A549 (cell line): Measurements from ENCODE around the gene SARDH. TPM values are rescaled to one million over a fixed set of nuclear protein-coding genes. Genes with fewer than 3 reads are reported as not detected.

Experiments used
- ATAC-seq, 2 experiments: fragments of 200-7000 bp in 1 of 2; fragments of >200 bp in 1 of 2; cut with Nextera tagmentation in 1 of 2; cut with Tn5 transposase in 1 of 2; 3 replicates each; pipeline versions ENCODE4 v1.8.0 to v1.9.1; 2018 to 2020; ENCODE audit warnings: mild to moderate bottlenecking in 1 of 2, moderate library complexity in 1 of 2
- CTCF ChIA-PET: fragments of 300-600 bp; sonication (Branson Sonifier 250); formaldehyde crosslinking; extraction: SDS; loops from one replicate; lab custom pipeline; 2021; ENCODE audit warnings: antibody characterized with exemption, inconsistent platforms; lab: Yijun Ruan, JAX
- POLR2A ChIA-PET: fragments of 350-600 bp; formaldehyde crosslinking; extraction: SDS; loops from one replicate; lab custom pipeline; 2021; ENCODE audit warnings: antibody characterized with exemption, inconsistent platforms; lab: Yijun Ruan, JAX
- DNase-seq, 2 experiments: peaks; one replicate each; pipeline versions ENCODE4 v3.0.0 to v3.0.0-alpha.2; 2011 to 2016; ENCODE audit warnings: low read depth in 1 of 2, low spot score in 1 of 2
- FAIRE-seq: peaks from 2 replicates; lab custom pipeline; 2011; peaks lifted over from hg19 to GRCh38; lab: Jason Lieb, UNC
- H3K27ac ChIP-seq, 2 experiments: fragments of >200 bp; sonication (Bioruptor Twin); formaldehyde crosslinking; 3 replicates each; pipeline ENCODE4 v1.5.1; 2016 to 2017
- H3K4me1 ChIP-seq: fragments of >200 bp; sonication (Bioruptor Twin); formaldehyde crosslinking; 3 replicates; pipeline ENCODE4 v1.6.1; 2016
- H3K4me2 ChIP-seq: fragments of >200 bp; sonication (Bioruptor Twin); formaldehyde crosslinking; 3 replicates; pipeline ENCODE4 v1.6.1; 2016
- H3K4me3 ChIP-seq: fragments of >200 bp; sonication (Bioruptor Twin); formaldehyde crosslinking; 3 replicates; pipeline ENCODE4 v1.5.1; 2016
- H3K9me3 ChIP-seq: fragments of >200 bp; sonication (Bioruptor Twin); formaldehyde crosslinking; 3 replicates; pipeline ENCODE4 v1.6.1; 2016
- CBX2 ChIP-seq: fragments of 200-600 bp; sonication (generic); IDR thresholded peaks from 2 replicates; pipeline ENCODE4 v1.6.1; 2016; ENCODE audit warnings: low read depth, mild to moderate bottlenecking, borderline replicate concordance
- CBX8 ChIP-seq: fragments of 200-600 bp; sonication (generic); IDR thresholded peaks from 2 replicates; pipeline ENCODE4 v1.6.1; 2016
- CEBPB ChIP-seq, 2 experiments: fragments of >200 bp in 1 of 2; sonication (Bioruptor Twin) in 1 of 2; formaldehyde crosslinking in 1 of 2; IDR thresholded peaks; 2 replicates each; pipeline ENCODE4 v1.6.1; 2012 to 2016
- CHD2 ChIP-seq: fragments of 150-350 bp; IDR thresholded peaks from 2 replicates; pipeline ENCODE4 v1.6.1; 2014; ENCODE audit warnings: low read length; ENCODE audit not compliant: partially characterized antibody
- ESRRA ChIP-seq: fragments of 150-350 bp; IDR thresholded peaks from 2 replicates; pipeline ENCODE4 v1.6.1; 2014; ENCODE audit warnings: mild to moderate bottlenecking, low read length, borderline replicate concordance
- FOSL2 ChIP-seq, 2 experiments: fragments of 450-650 bp in 1 of 2; fragments of >200 bp in 1 of 2; sonication (Bioruptor Twin) in 1 of 2; formaldehyde crosslinking; IDR thresholded peaks; 2 replicates each; pipeline versions ENCODE4 v1.5.0 to v1.6.1; 2016 to 2020; ENCODE audit warnings: mild to moderate bottlenecking in 1 of 2, moderate library complexity in 1 of 2
- FOXS1 ChIP-seq: fragments of 250-450 bp; sonication (Bioruptor Pico); IDR thresholded peaks from 2 replicates; pipeline ENCODE4 v1.5.0; 2020; ENCODE audit warnings: mild to moderate bottlenecking, moderate library complexity
- GATA3 ChIP-seq: IDR thresholded peaks from 2 replicates; pipeline ENCODE4 v1.6.1; 2012; ENCODE audit warnings: borderline replicate concordance
- HOXB5 ChIP-seq: fragments of 250-450 bp; sonication (Bioruptor Pico); IDR thresholded peaks from 2 replicates; pipeline ENCODE4 v1.5.0; 2020; ENCODE audit warnings: mild to moderate bottlenecking, moderate library complexity
- MAFK ChIP-seq: fragments of 450-650 bp; IDR thresholded peaks from 2 replicates; pipeline ENCODE4 v1.6.1; 2014; ENCODE audit not compliant: partially characterized antibody
- MAZ ChIP-seq: fragments of 150-350 bp; IDR thresholded peaks from 2 replicates; pipeline ENCODE4 v1.6.1; 2014; ENCODE audit warnings: antibody characterized with exemption, low read depth, low read length, borderline replicate concordance
- NPAS2 ChIP-seq: fragments of 250-450 bp; sonication (Bioruptor Pico); IDR thresholded peaks from 2 replicates; pipeline ENCODE4 v1.8.0; 2022; ENCODE audit warnings: mild to moderate bottlenecking, moderate library complexity, borderline replicate concordance
- NR3C1 ChIP-seq: fragments of >200 bp; sonication (Bioruptor Twin); formaldehyde crosslinking; IDR thresholded peaks from 3 replicates; pipeline ENCODE4 v1.6.1; 2017
- POLR2A ChIP-seq: IDR thresholded peaks from 2 replicates; pipeline ENCODE4 v1.6.1; 2012; ENCODE audit warnings: mild to moderate bottlenecking, low read length
- POLR2AphosphoS2 ChIP-seq: conservative IDR thresholded peaks from 2 replicates; pipeline ENCODE4 v1.6.1; 2012; ENCODE audit warnings: low read length, improper control_type of control experiment, inconsistent platforms
- RAD21 ChIP-seq, 2 experiments: fragments of >200 bp in 1 of 2; sonication (Bioruptor Twin) in 1 of 2; formaldehyde crosslinking in 1 of 2; IDR thresholded peaks in 1 of 2; conservative IDR thresholded peaks in 1 of 2; 2 replicates in 1 of 2; 3 replicates in 1 of 2; pipeline ENCODE4 v1.6.1; 2012 to 2018; ENCODE audit warnings: inconsistent platforms in 1 of 2
- SMC3 ChIP-seq: fragments of >200 bp; sonication (Bioruptor Twin); formaldehyde crosslinking; IDR thresholded peaks from 3 replicates; pipeline ENCODE4 v1.6.1; 2018; ENCODE audit warnings: inconsistent platforms
- SREBF2 ChIP-seq: fragments of 450-650 bp; IDR thresholded peaks from 2 replicates; pipeline ENCODE4 v1.6.1; 2014; ENCODE audit warnings: mild to moderate bottlenecking, moderate library complexity
- WGBS: methylation state at CpG from one replicate; pipeline ENCODE4 v1.1.6; 2017; ENCODE audit errors: missing lambda C conversion rate; 5-methylcytosine and 5-hydroxymethylcytosine counted together
- polyA plus RNA-seq, 4 experiments: library from polyadenylated mRNA; depleted of rRNA in 3 of 4; stranded (reverse); fragments of >200 nt; fragmentation: RNase III in 1 of 4; extraction: RNeasy Plus Mini Kit Qiagen cat#74134 plus additional on column Dnase treatment in 1 of 4; gene quantifications; 2 replicates in 3 of 4; 3 replicates in 1 of 4; pipeline ENCODE4 v1.2.3, GENCODE V29; 2011 to 2017
- TF ChIP-seq, protein P1 (sequence below): fragments of 150-350 bp; IDR thresholded peaks from 2 replicates; pipeline ENCODE4 v1.6.1; 2014; ENCODE audit warnings: low read depth, mild to moderate bottlenecking, low read length
- TF ChIP-seq, protein P2 (sequence below): fragments of 200-600 bp; sonication (generic); IDR thresholded peaks from 2 replicates; pipeline ENCODE4 v1.6.1; 2016; ENCODE audit warnings: antibody characterized with exemption, mild to moderate bottlenecking, moderate library complexity
- TF ChIP-seq, protein P3 (sequence below): fragments of >200 bp; sonication (Bioruptor Twin); formaldehyde crosslinking; IDR thresholded peaks from 3 replicates; pipeline ENCODE4 v1.6.1; 2016
- TF ChIP-seq, protein P4 (sequence below): fragments of 250-450 bp; sonication (Bioruptor Pico); IDR thresholded peaks from 2 replicates; pipeline ENCODE4 v1.5.0; 2021; ENCODE audit warnings: mild to moderate bottlenecking, moderate library complexity, borderline replicate concordance
- TF ChIP-seq, protein P5 (sequence below): IDR thresholded peaks from 2 replicates; pipeline ENCODE4 v1.6.1; 2012

SARDH gene
- polyA plus RNA-seq, 2 of the 4 experiments (the other 2 are of a cell fraction): 0.08 TPM; not detected in 1

DNA sequence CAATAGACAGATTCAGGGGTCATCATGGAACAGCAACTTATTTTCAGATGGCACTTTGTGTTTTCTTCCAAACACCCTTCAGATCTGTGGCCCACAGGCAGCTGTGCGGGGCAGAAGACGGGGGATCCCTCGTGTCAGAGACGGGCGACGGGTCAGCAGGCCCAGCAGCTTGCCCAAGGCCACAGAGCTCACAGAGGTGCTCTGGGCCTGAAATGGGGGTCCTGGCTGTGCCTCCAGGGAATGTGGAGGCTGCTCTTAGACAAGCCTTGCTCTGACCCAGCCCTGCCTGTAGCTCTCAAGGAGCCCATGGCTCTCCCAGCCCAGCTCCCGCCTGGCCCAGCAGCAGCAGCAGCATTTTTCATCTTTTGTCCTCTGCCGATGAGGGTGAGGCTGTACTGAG, 40.9 kb upstream of the SARDH start:
- CTCF ChIA-PET: interaction anchor here (1.4 to 18.7 kb wide), 5 partner anchors 11 to 353 kb away, joined by 3 to 348 read pairs (median 26); no protein-coding TSS in a partner anchor
- Histone ChIP-seq H3K4me2 (no peak overlapping the region), H3K9me3 (peaks cover 14% of the 10 kb centered on the region), H3K4me1 (no peaks in the 10 kb centered on the region), H3K27ac (no peak overlapping the region), H3K4me3 (no peak overlapping the region)
- FAIRE-seq (no peak), ATAC-seq (no peak), DNase-seq (no peak)
- TF ChIP-seq HOXB5 (CRISPR knock-in tag) (no peak), RAD21 (conservative IDR thresholded peaks at IDR 0.05 in 1 of 2, IDR thresholded peaks at IDR 0.05 in 1 of 2) (no peak), GATA3 (no peak), MAZ (no peak), SREBF2 (no peak), CBX8 (no peak), MAFK (no peak), POLR2AphosphoS2 (no peak), FOSL2 (IDR thresholded peaks at IDR 0.05) (no peak), FOSL2 (CRISPR knock-in tag; IDR thresholded peaks at IDR 0.05) (no peak), FOXS1 (no peak)
- TF ChIP-seq, protein P1, sequence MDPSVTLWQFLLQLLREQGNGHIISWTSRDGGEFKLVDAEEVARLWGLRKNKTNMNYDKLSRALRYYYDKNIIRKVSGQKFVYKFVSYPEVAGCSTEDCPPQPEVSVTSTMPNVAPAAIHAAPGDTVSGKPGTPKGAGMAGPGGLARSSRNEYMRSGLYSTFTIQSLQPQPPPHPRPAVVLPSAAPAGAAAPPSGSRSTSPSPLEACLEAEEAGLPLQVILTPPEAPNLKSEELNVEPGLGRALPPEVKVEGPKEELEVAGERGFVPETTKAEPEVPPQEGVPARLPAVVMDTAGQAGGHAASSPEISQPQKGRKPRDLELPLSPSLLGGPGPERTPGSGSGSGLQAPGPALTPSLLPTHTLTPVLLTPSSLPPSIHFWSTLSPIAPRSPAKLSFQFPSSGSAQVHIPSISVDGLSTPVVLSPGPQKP: no peak
- TF ChIP-seq, protein P2, sequence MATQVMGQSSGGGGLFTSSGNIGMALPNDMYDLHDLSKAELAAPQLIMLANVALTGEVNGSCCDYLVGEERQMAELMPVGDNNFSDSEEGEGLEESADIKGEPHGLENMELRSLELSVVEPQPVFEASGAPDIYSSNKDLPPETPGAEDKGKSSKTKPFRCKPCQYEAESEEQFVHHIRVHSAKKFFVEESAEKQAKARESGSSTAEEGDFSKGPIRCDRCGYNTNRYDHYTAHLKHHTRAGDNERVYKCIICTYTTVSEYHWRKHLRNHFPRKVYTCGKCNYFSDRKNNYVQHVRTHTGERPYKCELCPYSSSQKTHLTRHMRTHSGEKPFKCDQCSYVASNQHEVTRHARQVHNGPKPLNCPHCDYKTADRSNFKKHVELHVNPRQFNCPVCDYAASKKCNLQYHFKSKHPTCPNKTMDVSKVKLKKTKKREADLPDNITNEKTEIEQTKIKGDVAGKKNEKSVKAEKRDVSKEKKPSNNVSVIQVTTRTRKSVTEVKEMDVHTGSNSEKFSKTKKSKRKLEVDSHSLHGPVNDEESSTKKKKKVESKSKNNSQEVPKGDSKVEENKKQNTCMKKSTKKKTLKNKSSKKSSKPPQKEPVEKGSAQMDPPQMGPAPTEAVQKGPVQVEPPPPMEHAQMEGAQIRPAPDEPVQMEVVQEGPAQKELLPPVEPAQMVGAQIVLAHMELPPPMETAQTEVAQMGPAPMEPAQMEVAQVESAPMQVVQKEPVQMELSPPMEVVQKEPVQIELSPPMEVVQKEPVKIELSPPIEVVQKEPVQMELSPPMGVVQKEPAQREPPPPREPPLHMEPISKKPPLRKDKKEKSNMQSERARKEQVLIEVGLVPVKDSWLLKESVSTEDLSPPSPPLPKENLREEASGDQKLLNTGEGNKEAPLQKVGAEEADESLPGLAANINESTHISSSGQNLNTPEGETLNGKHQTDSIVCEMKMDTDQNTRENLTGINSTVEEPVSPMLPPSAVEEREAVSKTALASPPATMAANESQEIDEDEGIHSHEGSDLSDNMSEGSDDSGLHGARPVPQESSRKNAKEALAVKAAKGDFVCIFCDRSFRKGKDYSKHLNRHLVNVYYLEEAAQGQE: no peak
- WGBS: 93% methylated on average over 8 of the region's 8 CpGs
- POLR2A ChIA-PET: no interaction called here

DNA sequence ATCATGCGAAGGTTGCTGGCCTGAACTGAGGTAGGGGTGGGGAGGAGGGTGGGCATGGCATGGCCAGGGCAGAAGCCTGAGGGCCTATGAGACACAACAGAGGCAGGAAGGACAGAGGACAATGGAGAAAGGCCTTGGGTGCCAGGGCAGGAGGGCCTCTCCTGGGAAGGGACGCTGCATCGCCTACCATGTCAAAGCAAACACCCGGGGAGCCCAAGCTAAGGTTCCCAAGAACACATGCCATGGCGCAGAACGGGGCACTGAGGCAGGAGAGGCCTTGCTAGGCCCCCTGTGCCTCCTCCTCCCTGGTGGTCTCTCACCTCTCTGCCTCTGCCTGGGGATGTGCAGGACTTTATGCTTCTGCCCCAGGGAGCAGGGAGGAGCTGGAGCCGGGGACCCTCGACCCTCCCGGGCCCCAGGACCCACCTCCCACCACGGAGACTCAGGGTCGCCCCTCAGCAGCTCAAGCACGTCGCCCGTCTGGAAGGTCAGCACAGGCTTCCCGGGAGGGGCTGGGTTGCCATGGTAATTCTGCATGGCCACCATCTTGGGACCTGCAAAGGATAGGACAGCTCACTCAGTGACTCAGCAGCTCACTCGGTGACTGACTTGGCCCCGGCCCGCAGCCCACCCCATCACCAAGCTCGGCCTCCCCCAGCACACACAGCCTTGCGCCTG, 40.3 kb upstream of the SARDH start:
- Histone ChIP-seq H3K4me1 (no peaks in the 10 kb centered on the region), H3K9me3 (peaks cover 20% of the 10 kb centered on the region), H3K4me3 (no peak overlapping the region), H3K27ac (no peak overlapping the region), H3K4me2 (no peak overlapping the region)
- no peak for FAIRE-seq
- CTCF ChIA-PET: interaction anchor here (1.4 to 18.7 kb wide), 5 partner anchors 11 to 353 kb away, joined by 3 to 348 read pairs (median 26); no protein-coding TSS in a partner anchor
- no peak for ATAC-seq
- TF ChIP-seq, protein P3, sequence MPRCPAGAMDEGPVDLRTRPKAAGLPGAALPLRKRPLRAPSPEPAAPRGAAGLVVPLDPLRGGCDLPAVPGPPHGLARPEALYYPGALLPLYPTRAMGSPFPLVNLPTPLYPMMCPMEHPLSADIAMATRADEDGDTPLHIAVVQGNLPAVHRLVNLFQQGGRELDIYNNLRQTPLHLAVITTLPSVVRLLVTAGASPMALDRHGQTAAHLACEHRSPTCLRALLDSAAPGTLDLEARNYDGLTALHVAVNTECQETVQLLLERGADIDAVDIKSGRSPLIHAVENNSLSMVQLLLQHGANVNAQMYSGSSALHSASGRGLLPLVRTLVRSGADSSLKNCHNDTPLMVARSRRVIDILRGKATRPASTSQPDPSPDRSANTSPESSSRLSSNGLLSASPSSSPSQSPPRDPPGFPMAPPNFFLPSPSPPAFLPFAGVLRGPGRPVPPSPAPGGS: no peak
- TF ChIP-seq, protein P4, sequence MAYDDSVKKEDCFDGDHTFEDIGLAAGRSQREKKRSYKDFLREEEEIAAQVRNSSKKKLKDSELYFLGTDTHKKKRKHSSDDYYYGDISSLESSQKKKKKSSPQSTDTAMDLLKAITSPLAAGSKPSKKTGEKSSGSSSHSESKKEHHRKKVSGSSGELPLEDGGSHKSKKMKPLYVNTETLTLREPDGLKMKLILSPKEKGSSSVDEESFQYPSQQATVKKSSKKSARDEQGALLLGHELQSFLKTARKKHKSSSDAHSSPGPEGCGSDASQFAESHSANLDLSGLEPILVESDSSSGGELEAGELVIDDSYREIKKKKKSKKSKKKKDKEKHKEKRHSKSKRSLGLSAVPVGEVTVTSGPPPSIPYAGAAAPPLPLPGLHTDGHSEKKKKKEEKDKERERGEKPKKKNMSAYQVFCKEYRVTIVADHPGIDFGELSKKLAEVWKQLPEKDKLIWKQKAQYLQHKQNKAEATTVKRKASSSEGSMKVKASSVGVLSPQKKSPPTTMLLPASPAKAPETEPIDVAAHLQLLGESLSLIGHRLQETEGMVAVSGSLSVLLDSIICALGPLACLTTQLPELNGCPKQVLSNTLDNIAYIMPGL (CRISPR knock-in tag): no peak
- no peak for TF ChIP-seq HOXB5 (CRISPR knock-in tag)
- TF ChIP-seq NR3C1: no peak
- TF ChIP-seq, protein P5, sequence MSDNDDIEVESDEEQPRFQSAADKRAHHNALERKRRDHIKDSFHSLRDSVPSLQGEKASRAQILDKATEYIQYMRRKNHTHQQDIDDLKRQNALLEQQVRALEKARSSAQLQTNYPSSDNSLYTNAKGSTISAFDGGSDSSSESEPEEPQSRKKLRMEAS: no peak
- no peak for TF ChIP-seq ESRRA
- TF ChIP-seq CBX8: no peak
- no peak for TF ChIP-seq CHD2
- no peak for TF ChIP-seq POLR2A
- TF ChIP-seq SMC3: no peak
- no peak for TF ChIP-seq FOXS1
- no peak for TF ChIP-seq NPAS2 (CRISPR knock-in tag)
- no peak for TF ChIP-seq CEBPB (IDR thresholded peaks at IDR 0.05)
- TF ChIP-seq CBX2: no peak
- DNase-seq: no peak
- POLR2A ChIA-PET: no interaction called here
- 94% methylated on average over 10 of the region's 20 CpGs for WGBS
